ENCODE data around the gene HIVEP3.
"Not testable (repeated sequence)": the region's sequence is repeated elsewhere in the genome, so short reads cannot be mapped to it uniquely, and the experiment has no call there.

The HIVEP3 gene

DNA sequence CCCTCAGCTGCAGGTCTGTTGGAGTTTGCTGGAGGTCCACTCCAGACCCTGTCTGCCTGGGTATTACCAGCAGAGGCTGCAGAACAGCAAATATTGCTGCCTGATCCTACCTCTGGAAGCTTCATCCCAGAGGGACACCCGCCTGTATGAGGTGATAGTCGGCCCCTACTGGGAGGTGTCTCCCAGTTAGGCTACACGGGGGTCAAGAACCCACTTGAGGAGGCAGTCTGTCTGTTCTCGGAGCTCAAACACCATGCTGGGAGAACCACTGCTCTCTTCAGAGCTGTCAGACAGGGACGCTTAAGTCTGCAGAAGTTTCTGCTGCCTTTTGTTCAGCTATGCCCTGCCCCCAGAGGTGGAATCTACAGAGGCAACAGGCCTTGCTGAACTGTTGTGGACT is 364.0 kb downstream of the HIVEP3 start:
- DNase-seq; in situ Hi-C loops (cut with MboI; ENCODE audit: low pct_unique_long_range_greater_than_20kb, low sequenced_read_pairs): not testable (repeated sequence)

DNA sequence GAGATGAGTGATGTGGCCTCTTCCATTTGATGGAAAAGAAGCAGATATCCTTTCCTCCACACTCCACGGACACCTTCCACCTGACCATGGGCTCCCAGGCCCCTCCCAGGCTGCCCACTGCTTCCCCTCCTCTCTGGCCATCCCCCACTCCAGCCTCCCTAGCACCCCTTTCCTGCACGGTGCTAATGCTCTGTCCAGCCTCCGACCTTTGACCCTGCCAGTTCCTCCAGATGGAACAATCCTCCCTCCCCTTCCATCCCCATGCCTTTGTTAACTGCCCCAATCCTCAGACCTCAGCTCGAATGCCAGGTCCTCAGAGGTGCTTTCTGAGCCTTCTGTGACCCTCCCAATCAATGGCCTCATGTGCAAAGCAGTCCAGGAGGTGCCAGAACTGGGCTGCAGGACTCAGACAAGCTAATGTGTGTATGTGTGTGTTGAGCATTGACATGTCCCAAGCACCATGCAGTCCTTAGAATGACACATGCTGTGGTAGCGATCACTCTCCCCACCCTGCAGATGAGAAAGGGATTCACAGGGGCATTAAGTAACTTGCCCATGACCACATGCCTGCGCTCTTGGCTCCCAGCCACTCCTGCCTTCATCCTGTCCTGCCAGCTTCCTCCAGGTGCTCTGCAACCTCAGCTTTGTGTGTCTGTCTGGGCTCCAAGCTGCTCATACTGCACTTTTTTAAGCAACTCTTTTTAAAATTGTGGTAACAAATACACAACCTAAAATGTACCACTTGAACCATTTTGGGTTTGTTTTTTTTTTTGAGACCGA is 370.8 kb downstream of the HIVEP3 start:
- no peak for DNase-seq
- in situ Hi-C loops (cut with MboI; ENCODE audit: low pct_unique_long_range_greater_than_20kb, low sequenced_read_pairs) = no loop called here

DNA sequence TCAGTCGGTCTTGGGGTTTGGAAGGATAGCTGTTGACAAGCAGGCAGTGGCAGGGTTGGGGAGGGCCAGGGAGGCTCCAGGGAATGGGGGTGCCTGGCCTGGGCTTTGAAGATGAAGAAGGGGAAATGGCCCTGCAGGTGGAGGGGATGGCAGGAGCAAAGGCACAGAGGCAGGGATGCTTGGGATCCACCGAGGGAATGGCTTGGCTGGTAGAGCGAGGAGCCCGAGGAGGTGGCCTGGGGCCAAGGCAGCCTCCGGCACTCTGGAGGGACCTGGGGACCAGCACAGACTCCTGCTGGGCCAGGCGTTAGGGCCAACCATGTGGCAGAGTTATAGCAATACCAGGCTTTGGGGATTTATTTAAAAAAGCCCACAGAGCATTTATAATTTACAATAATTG is 371.4 kb downstream of the HIVEP3 start:
- DNase-seq = no peak
- in situ Hi-C loops (cut with MboI; ENCODE audit: low pct_unique_long_range_greater_than_20kb, low sequenced_read_pairs) = no loop called here

DNA sequence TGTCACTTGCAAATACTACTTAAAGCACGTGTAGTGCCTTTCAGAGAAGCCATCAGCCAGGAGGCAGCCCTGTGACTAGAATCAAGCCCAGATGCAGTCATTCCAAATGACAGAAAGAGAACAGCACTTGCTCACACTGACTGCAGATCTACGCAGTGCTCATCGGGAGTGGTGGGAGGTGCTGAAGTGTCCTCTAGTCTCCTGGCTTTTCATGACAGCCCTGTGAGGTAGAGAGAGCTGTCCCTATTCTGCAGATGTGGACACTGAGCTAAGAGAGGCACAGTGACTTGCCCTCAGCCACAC is 371.9 kb downstream of the HIVEP3 start:
- no peak for DNase-seq
- in situ Hi-C loops (cut with MboI; ENCODE audit: low pct_unique_long_range_greater_than_20kb, low sequenced_read_pairs) = no loop called here

DNA sequence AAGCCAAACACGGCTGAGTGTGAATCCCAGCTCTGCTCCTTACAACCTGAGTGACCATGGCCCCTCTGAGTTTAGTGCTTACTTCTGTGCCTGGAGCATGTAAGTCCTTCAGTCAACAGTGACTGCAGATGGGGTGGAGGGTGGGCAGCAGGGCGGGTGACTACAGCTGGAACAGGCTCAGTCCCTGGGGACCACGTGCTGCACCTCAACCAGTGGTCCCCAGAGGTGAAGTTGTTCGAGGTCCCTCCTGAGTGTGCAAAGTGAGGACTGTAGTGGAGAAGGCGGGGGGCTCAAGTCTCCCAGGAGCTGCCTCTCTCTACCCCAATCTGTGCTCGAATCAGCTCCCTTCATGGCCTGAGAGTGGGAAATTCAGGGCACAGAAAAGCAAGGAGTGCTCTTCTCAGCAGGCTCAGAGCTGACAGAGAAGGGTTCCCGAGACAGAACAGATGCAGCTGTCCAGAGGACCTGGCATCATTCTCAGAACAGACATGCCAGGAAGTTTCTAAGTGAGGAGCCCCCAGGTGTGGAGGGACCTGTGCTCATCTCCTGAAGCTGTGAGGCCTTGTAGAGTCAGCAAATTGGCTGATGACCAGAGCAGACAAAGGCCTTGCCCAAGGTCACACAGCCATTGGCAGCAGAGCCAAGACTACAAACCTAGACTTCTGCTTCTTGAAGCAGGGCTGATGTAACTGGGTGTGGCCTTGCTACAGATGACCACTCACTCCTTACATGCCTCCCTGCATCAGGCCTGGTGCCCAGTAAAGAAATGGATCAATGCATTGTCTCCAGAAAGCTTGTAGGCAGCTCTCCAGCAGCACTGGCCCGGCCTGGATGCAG is 372.5 kb downstream of the HIVEP3 start:
- DNase-seq = no peak
- in situ Hi-C loops (cut with MboI; ENCODE audit: low pct_unique_long_range_greater_than_20kb, low sequenced_read_pairs) = no loop called here

DNA sequence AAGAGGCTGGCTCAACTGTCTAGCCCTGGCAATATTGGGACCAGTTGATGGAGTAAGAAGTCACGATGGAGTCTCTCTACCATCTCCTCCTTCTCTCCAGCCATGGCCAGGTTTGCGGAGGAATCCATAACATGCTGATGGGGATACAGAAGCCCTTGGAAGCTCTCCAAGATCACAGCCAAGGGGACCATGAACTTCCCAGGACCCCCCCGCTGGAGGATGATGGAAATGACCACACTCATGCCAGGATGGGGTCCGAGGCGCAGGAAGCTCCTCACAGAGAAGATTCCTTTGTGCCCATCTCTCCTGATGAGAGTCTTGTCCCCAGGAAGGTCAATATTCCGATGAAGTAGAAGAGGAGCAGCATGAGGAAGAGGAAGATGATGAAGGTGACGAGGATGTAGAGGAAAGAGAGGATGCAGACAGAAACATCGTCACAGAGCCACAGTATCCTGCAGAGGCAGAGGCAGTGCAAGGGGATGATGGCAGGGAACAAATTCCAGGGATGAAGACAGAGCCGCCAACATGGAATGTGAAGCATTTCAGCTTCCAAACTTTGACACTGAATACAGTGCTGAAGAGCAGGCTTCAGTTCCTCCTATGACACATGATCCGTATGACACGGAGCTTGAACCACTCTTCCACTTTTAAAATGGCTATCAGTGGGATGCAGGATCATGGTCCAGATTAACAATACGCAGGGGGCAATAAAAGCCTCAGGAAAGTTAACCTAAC is 376.4 kb downstream of the HIVEP3 start:
- no peak for DNase-seq
- in situ Hi-C loops (cut with MboI; ENCODE audit: low pct_unique_long_range_greater_than_20kb, low sequenced_read_pairs) = no loop called here

DNA sequence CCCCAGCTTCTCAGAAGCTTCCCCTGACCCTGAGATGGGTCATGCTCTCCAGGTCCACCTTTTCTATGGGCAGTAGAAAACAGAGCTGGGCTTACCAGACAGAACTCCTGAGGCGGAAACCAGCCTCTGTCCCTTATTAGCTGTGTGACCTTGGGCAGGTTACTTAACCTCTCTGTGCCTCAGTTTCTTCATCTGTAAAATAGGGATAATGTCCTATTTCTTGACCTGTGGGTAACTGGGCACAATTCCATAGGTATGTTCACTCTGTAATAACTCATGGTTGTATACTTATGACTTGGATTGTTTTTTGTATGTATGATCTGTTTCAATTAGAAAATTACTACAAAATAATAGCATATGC is 377.1 kb downstream of the HIVEP3 start:
- in situ Hi-C loops (cut with MboI; ENCODE audit: low pct_unique_long_range_greater_than_20kb, low sequenced_read_pairs) = no loop called here
- DNase-seq = no peak

DNA sequence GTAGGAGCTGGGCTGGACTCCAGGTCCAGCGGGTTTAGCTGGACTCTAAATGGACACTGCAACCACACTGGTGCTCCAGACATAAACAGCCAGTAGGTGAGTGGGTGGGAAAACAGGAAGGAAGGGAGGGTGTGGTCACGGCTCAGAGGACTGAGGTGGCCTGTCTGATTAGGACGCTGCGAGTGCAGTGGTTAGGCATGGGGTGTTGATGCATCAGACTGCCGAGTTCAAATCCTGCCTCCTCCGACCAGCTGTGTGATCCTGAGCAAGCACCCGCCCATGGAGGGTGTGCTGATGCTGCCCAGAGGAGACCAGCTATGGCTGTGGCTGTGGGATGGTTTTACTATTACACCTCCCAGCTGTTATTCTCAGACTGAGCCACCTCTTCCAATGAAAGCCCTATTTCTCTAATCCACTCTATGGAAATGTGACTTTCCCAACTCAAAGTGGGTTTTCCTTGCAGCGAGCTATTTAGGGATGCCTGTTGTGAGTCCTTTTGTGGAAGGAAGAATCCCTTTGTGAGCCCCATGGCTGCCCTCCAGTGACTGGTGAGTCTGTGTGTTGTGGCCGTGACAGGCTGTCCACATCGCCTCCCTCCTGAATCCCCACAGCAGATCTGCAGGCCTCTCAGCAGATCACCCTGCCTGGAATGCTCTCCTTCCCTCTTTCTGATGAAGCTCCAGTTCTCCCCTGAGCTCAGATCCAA is 377.7 kb downstream of the HIVEP3 start:
- in situ Hi-C loops (cut with MboI; ENCODE audit: low pct_unique_long_range_greater_than_20kb, low sequenced_read_pairs) = no loop called here

DNA sequence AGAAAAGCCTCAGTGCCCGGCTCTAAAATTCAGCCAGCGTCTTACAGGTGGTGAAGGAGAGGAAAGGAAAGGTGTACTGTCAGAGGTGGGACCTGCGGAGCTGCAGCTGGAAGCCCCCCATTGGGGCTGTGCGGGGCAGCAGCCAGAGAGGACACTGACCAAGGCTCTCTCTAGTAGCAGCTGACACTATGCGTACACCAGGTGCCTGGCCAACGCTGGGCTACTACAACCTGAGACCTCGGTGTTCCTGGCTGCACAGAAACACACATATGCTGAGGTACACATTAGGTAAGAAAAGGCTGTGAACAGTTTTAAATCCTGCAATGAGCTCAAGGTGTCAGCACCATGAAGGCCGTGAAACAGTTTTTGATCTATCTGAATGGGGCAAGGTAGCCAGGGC is 378.7 kb downstream of the HIVEP3 start:
- in situ Hi-C loops (cut with MboI; ENCODE audit: low pct_unique_long_range_greater_than_20kb, low sequenced_read_pairs) = no loop called here
- no peak for DNase-seq

More for the DNA sequence above, 377.7 kb downstream of the HIVEP3 start:
- peak; percentile 37 for DNase-seq

DNA sequence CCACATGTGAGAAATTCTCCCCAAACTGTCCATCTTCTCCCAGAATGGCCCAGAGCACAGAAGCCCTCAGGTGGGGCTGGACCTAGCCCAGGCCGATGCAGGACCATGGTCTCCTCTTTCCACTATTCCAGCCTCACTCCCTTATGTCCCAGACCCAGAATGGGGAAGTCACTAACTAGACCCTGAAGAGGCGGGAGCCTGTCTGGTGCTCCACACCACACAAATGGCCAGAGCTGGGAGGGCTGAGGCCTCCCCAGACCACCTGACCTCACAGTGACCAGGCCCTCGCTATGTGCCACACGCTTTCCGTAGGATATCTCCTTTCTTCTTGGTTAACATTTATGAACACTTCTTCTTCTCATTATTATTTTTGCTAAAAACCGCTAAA is 379.3 kb downstream of the HIVEP3 start:
- DNase-seq = no peak
- in situ Hi-C loops (cut with MboI; ENCODE audit: low pct_unique_long_range_greater_than_20kb, low sequenced_read_pairs) = no loop called here

DNA sequence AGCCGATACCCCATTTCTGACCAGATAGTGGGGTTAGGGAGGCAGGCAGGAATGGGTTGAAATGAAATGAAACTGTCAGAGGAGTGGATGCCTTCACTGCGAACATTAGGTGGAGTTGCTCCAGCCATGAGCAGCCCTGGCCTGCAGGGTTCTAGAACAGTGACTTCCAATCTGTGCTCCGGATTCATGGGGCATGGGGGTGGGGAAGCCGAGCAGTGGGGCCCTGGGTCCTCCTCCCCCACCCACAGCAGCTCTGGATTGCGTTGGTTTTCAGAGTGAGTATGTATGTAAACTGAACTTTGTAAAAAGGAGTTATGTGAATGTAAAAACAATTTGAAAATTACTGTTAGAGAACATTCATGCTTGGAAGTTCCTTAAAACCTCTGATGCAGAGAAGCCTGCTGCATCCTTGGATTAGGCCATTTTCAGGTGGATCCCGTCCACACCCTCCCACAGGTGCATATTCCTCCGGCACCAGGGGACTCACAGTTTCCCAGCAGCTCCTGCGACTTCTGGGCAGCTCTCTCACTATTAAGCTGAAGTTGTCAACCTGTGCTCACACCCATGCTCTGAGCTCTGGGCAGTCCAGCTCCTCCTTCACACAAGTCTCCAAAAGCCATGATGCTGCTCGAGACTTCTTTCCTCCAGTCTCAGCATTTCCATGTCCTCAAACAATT is 379.8 kb downstream of the HIVEP3 start:
- no peak for DNase-seq
- in situ Hi-C loops (cut with MboI; ENCODE audit: low pct_unique_long_range_greater_than_20kb, low sequenced_read_pairs) = no loop called here

DNA sequence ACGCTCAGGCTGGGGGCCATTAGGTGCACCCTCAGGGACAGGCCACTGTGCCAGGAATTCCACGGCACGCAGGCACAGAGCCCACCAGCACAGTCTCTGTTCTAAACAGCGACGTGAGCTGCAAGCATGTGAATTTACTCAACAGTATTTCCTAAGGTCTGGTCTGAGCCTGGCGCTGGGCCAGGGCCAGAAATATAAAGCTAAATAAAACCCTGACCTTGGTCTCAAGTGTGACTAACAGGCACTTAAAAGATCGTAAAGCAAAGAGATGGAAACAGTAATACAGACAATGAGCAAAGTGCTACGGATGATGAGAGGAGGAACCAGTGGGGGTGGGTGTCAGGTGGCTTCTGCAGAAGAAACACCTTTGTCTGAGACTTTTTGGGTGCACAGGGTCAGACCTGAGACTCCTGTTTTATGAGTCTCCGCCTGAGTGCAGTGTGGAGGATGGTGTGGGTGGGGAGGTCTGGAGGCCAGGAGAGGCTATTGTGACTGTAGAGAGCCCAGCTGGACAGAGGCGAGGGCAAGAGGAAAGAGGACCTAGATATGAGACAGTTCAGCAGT is 380.9 kb downstream of the HIVEP3 start:
- no peak for DNase-seq
- in situ Hi-C loops (cut with MboI; ENCODE audit: low pct_unique_long_range_greater_than_20kb, low sequenced_read_pairs) = no loop called here

DNA sequence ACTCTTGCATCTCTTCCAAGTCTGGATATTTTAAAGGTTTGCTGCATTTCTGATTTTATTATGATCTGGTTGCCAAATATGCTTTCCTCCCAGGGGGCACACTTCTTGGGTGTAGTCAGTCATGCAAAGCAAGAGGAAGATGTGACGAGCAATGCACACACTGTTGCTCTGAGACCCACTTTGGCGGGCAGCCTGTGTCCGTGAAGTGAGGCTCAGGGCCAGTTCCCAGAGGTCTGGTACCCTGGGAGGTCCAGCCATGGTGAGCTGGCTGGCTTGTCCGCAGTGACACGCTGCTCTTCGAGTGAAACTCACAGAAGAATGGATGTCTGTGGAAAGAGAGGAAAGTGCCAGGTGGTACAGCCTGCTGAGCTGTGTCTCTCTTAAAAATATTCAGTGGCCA is 381.5 kb downstream of the HIVEP3 start:
- DNase-seq = no peak
- in situ Hi-C loops (cut with MboI; ENCODE audit: low pct_unique_long_range_greater_than_20kb, low sequenced_read_pairs) = no loop called here

DNA sequence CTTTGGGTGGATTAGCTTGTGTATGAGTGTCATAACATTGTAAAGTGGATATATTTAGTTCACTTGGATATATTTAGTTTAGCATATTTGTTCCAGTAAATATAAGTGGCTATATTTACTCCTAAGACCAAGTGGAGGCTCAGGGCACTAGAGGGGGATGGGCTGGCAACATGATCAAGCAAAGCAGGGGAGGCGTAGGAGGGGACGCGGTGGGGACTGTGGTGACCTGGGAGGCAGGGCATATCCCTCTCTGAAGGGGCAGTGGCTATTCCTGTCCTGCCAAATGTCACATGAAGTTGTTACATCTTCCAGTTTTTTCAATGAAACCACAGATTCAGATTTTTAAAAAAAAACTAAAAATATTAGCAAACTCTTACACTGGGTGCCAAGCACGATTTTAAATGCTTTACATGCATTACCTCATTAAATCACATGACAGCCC is 382.3 kb downstream of the HIVEP3 start:
- in situ Hi-C loops (cut with MboI; ENCODE audit: low pct_unique_long_range_greater_than_20kb, low sequenced_read_pairs) = no loop called here

DNA sequence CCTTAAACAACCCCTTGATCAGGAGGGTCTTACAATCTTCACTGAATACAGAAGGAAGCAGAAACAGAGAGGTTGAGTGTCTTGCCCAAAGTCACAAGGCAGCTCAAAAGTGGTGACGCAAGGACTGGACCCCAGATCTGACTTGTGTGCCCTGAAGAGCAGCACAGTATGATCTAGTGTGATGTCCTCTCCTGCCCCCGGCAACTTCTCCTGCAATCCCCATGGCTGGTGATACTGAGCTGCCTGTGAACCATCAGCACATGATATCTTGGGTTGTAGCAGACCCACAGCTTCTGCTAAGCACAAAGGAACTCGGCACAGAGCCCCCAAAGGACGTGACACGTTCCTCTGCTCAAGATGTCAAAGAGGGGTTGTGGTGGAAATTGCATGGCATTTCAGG is 383.0 kb downstream of the HIVEP3 start:
- in situ Hi-C loops (cut with MboI; ENCODE audit: low pct_unique_long_range_greater_than_20kb, low sequenced_read_pairs) = no loop called here

More for the DNA sequence above, 382.3 kb downstream of the HIVEP3 start:
- no peak for DNase-seq

DNA sequence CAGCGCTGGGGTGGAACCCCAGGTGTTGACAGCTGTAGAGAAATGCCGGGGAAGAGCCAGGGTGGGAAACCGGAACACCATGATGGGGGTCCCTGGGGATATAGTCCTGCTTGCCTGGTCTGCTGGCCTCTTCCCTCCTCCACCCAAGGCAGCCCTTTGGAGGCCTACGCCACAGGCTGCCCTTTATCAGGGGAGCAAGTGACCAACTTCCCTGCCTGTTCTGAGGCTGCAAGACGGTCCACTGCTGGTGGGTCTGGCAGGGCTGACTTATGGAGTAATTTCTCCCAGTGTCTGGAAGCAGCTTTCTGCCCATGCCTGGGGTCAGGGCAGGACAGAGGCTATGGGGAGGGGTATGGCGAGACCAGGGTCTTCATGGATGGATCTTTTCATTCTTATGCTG is 383.4 kb downstream of the HIVEP3 start:
- in situ Hi-C loops (cut with MboI; ENCODE audit: low pct_unique_long_range_greater_than_20kb, low sequenced_read_pairs) = no loop called here

More for the DNA sequence above, 383.0 kb downstream of the HIVEP3 start:
- no peak for DNase-seq

DNA sequence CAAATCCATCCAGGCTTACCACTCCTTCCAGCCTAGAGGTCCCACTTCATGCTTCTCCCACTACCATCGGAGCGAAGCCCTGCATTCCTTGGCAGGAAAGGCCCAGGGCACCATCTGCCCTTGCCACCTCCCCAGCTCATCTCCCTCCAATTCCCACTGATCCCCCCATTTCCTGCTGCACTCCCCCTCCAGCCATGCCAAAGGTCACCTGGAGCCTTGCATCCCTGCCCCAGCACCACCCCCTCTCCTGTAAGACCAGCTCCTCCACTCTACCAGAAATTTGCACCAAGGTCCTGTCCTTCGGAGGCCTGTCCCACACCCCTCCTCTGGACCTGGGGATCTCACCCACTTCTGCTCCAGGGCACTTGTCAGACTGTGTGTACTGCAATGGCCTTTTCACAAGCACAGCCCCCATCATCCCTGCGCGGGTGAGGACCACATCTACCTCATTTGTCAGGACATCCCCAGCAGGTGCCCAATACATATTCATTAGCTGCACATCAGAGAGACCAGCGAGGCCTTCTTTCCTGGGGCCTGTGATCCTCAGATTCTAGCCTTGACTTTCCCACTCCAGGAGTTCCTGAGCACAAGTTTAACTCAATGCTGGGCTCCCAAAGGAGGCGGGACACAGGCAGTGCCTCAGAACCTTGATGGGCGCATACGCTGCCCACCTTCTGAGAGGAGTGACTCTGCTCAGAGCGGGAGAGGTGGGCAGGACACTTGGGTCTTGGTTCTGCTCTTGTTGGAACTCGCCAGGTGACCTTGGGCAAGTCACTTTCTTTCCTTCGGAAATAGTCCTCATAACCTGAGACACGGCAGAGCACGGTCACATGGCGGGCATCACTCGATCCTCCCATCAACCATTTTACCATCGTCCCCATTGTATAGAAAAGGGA is 384.3 kb downstream of the HIVEP3 start:
- no peak for DNase-seq
- in situ Hi-C loops (cut with MboI; ENCODE audit: low pct_unique_long_range_greater_than_20kb, low sequenced_read_pairs) = no loop called here

More for the DNA sequence above, 383.4 kb downstream of the HIVEP3 start:
- no peak for DNase-seq

DNA sequence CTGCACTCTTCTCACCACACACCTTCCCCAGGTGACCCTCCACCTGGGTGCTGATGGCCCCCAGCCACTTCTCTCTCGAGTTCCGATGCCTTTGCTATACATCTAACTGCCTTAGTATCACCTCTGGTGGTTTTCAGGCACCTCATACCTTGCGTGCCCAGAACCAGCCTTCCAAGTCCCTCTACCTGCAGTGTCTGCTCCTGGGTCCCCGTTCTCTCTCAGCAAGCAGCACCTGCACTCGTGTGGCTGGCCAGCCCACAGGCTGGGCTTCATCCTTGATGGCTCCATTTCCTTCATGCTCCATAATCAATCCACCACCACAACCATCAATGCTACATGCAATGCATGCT is 385.0 kb downstream of the HIVEP3 start:
- in situ Hi-C loops (cut with MboI; ENCODE audit: low pct_unique_long_range_greater_than_20kb, low sequenced_read_pairs) = no loop called here
- no peak for DNase-seq

All from KBM-7 (cell line).